Measurements from ENCODE around the gene SHOC1. TPM values are rescaled to one million over a fixed set of nuclear protein-coding genes. Genes with fewer than 3 reads are reported as not detected.

Gene SHOC1
- total RNA-seq, 4 donors from 2014 or later: 0.17 to 1.4 (median 1.1) TPM

- intact Hi-C loops (cut with DNase I; ENCODE audit: low total_unique reads): no loop called here
- TF ChIP-seq POLR2A (IDR thresholded peaks at IDR 0.05) (no peak), CTCF (IDR thresholded peaks at IDR 0.05) (no peak)
- no peak for DNase-seq (ENCODE audit: low spot score in 2 of 2)
- no peak overlapping the region for H3K4me3 ChIP-seq (ENCODE audit: low read depth, poor library complexity, severe bottlenecking)
- 68 to 76% methylated on average over 1 of the region's 1 CpG for WGBS, 2 donors
Measured at GRCh38 chr9:111789881-111790280, 4.9 kb downstream of the SHOC1 start.

GRCh38 chr9:111783857-111784256 is 10.9 kb downstream of the SHOC1 start:
- no peak for DNase-seq (ENCODE audit: low spot score in 2 of 2)
- no peak overlapping the region for H3K4me3 ChIP-seq (ENCODE audit: low read depth, poor library complexity, severe bottlenecking)
- intact Hi-C loops (cut with DNase I; ENCODE audit: low total_unique reads): no loop called here
- 92 to 93% methylated on average over 2 of the region's 2 CpGs for WGBS, 2 donors
- TF ChIP-seq POLR2A (IDR thresholded peaks at IDR 0.05) (no peak), CTCF (IDR thresholded peaks at IDR 0.05) (no peak)

GRCh38 chr9:111783424-111783823 is 11.3 kb downstream of the SHOC1 start:
- TF ChIP-seq POLR2A (IDR thresholded peaks at IDR 0.05) (no peak), CTCF (IDR thresholded peaks at IDR 0.05) (no peak)
- intact Hi-C loops (cut with DNase I; ENCODE audit: low total_unique reads): no loop called here
- H3K4me3 ChIP-seq (ENCODE audit: low read depth, poor library complexity, severe bottlenecking): no peak overlapping the region
- 86 to 91% methylated on average over 2 of the region's 2 CpGs for WGBS, 2 donors
- DNase-seq (ENCODE audit: low spot score in 2 of 2): no peak

GRCh38 chr9:111766066-111766465 is 28.7 kb downstream of the SHOC1 start:
- no peak for TF ChIP-seq CTCF (IDR thresholded peaks at IDR 0.05)
- TF ChIP-seq POLR2A (IDR thresholded peaks at IDR 0.05): no peak
- DNase-seq (ENCODE audit: low spot score in 2 of 2): no peak
- H3K4me3 ChIP-seq (ENCODE audit: low read depth, poor library complexity, severe bottlenecking): no peak overlapping the region
- intact Hi-C loops (cut with DNase I; ENCODE audit: low total_unique reads): no loop called here

- WGBS, 2 donors: 0 to 48% methylated on average over 2 of the region's 2 CpGs
- TF ChIP-seq CTCF (IDR thresholded peaks at IDR 0.05) (no peak), POLR2A (IDR thresholded peaks at IDR 0.05) (no peak)
- no peak overlapping the region for H3K4me3 ChIP-seq (ENCODE audit: low read depth, poor library complexity, severe bottlenecking)
- intact Hi-C loops (cut with DNase I; ENCODE audit: low total_unique reads): loop anchor here (5.0 kb wide), 1 partner anchor 315 kb away; no protein-coding TSS in a partner anchor
- no peak for DNase-seq (ENCODE audit: low spot score in 2 of 2)
Measured at GRCh38 chr9:111762556-111762955, 32.2 kb downstream of the SHOC1 start.

All from lower leg skin (tissue), 4 donors.